ENCODE measurements around the gene MOK. TPM values are rescaled to one million over a fixed set of nuclear protein-coding genes. Genes with fewer than 3 reads are reported as not detected.

MOK gene
- total RNA-seq, 1 experiment from 2014 or later, result 2.8 TPM

GRCh38 chr14:102351023-102351422, 46.1 kb upstream of the MOK start:
- H3K36me3 Mint-ChIP-seq (ENCODE audit: insufficient read depth in 1 of 3, low read depth in 3 of 3), result peaks cover 22 to 64% (median 35%) of the 10 kb centered on the region in 3 experiments; a peak in 6 of 7 replicates
- Histone ChIP-seq H2BK20ac (ENCODE audit: low read depth, low read length, poor library complexity, severe bottlenecking) (no peak overlapping the region), H3K4me2 (ENCODE audit: insufficient read depth, insufficient read length, low read length) (no peak overlapping the region), H3K56ac (ENCODE audit: insufficient read length, low read depth, low read length) (no peak overlapping the region), H3T11ph (ENCODE audit: low read length) (no peak overlapping the region), H2BK15ac (ENCODE audit: low read depth, low read length) (no peak overlapping the region), H3K4ac (ENCODE audit: low read depth, low read length) (no peak overlapping the region), H3K4me1 (ENCODE audit: insufficient read depth, low read length) (no peaks in the 10 kb centered on the region), H3K23ac (ENCODE audit: insufficient read length, low read depth, low read length) (no peak overlapping the region), H4K91ac (ENCODE audit: insufficient read length, low read depth, low read length) (no peak overlapping the region), H3K9ac (ENCODE audit: extremely low read depth, insufficient read length, low read length) (no peak overlapping the region), H2AFZ (ENCODE audit: low read length) (no peak overlapping the region), H2BK120ac (ENCODE audit: low read depth, low read length, poor library complexity, severe bottlenecking) (no peak overlapping the region), H3K79me2 (ENCODE audit: insufficient read depth, low read length) (no peaks in the 10 kb centered on the region), H2BK5ac (ENCODE audit: insufficient read length, low read length) (no peak overlapping the region), H4K8ac (replicated peaks; ENCODE audit: insufficient read length, low read depth, low read length) (no peak overlapping the region), H2AK5ac (ENCODE audit: insufficient read length, low read length) (no peak overlapping the region), H4K20me1 (ENCODE audit: control insufficient read depth, insufficient read depth, insufficient read length) (no peaks in the 10 kb centered on the region), H3K23me2 (ENCODE audit: insufficient read length, low read depth, low read length, poor library complexity, severe bottlenecking) (no peaks in the 10 kb centered on the region), H3K27me3 (ENCODE audit: insufficient read depth, low read length) (no peaks in the 10 kb centered on the region), H4K5ac (ENCODE audit: insufficient read length, low read depth, low read length) (no peak overlapping the region), H3K79me1 (ENCODE audit: insufficient read depth, low read depth, low read length, poor library complexity, severe bottlenecking) (no peaks in the 10 kb centered on the region), H3K18ac (ENCODE audit: insufficient read length, low read depth, low read length) (no peak overlapping the region), H3K27ac (ENCODE audit: insufficient read length, low read depth, low read length) (no peak overlapping the region), H2BK12ac (ENCODE audit: insufficient read length, low read depth, low read length) (no peak overlapping the region), H3K14ac (ENCODE audit: insufficient read depth, low read length) (no peak overlapping the region), H3K9me3 (ENCODE audit: control insufficient read depth, low read depth, low read length) (no peaks in the 10 kb centered on the region)
- no peak overlapping the region for H3K4me3 Mint-ChIP-seq
- no peaks in the 10 kb centered on the region for H3K4me1 Mint-ChIP-seq
- no peaks in the 10 kb centered on the region for H3K27me3 Mint-ChIP-seq (ENCODE audit: low read depth)
- WGBS (ENCODE audit: extremely low coverage, insufficient read length, low lambda C conversion rate), result no CpG with 5 or more reads among the region's 10 CpGs
- H3K9me3 Mint-ChIP-seq, result no peaks in the 10 kb centered on the region
- TF ChIP-seq, protein P1, sequence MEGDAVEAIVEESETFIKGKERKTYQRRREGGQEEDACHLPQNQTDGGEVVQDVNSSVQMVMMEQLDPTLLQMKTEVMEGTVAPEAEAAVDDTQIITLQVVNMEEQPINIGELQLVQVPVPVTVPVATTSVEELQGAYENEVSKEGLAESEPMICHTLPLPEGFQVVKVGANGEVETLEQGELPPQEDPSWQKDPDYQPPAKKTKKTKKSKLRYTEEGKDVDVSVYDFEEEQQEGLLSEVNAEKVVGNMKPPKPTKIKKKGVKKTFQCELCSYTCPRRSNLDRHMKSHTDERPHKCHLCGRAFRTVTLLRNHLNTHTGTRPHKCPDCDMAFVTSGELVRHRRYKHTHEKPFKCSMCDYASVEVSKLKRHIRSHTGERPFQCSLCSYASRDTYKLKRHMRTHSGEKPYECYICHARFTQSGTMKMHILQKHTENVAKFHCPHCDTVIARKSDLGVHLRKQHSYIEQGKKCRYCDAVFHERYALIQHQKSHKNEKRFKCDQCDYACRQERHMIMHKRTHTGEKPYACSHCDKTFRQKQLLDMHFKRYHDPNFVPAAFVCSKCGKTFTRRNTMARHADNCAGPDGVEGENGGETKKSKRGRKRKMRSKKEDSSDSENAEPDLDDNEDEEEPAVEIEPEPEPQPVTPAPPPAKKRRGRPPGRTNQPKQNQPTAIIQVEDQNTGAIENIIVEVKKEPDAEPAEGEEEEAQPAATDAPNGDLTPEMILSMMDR (conservative IDR thresholded peaks at IDR 0.05), result no peak
- H3K27ac Mint-ChIP-seq, result no peak overlapping the region; a peak in 1 of 7 replicates
- no peak for DNase-seq

Data from H9 (cell line).